T-helper 2 cell (primary cell): ENCODE measurements around the gene ZNF763.
"Not testable (repeated sequence)": the region's sequence is repeated elsewhere in the genome, so short reads cannot be mapped to it uniquely, and the experiment has no call there.

Experiments
- DNase-seq, 5 experiments: peaks; one replicate each; pipeline versions ENCODE4 v3.0.0 to v3.0.0-alpha.2; 2012 to 2022

ZNF763 gene

DNA sequence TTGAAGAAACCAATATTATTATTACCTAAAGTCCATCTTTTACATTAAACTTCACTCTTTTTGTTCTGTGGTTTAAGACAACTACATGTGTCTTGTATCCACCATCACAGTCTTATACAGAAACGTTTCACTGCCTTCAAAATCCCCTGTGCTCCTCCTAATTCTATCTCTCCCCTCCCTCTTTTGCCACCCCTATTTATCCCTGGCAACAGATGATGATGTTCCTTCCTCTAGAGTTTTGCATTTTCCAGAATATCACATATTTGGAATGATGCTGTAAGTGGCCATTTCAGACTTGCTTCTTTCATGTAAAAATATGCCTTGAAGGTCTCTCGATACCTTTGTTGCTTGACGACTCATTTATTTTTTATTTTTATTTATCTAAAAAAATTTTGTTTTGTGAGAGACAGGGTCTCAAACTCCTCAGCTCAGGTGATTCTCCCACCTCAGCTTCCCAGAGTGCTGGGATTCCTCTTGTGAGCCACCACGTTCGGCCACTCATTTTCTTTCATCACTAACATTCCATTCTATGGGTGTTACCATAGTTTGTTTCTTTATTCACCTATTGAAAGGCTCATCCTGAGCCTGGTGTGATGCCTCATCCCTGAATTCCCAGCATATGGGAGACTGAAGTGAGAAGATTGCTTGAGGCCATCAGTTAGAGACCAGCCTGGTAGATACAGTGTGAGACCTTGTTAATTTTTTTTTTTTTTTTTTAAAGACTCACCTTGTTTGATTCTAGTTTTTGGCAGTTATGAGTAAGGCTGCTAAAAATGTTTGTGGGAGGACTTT lies 8.4 kb downstream of the ZNF763 start:
- no peak for DNase-seq

DNA sequence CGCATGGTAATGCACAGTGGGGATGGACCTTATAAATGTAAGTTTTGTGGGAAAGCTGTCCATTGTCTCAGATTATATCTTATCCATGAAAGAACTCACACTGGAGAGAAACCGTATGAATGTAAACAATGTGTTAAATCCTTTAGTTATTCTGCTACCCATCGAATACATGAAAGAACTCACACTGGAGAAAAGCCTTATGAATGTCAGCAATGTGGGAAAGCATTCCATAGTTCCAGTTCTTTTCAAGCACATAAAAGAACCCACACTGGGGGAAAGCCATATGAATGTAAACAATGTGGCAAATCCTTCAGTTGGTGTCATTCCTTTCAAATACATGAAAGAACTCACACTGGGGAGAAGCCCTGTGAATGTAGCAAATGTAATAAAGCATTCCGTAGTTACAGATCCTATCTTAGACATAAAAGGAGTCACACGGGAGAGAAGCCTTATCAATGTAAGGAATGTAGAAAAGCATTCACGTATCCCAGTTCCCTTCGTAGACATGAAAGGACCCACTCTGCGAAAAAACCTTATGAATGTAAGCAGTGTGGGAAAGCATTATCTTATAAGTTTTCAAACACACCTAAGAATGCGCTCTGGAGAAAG lies 13.8 kb downstream of the ZNF763 start:
- DNase-seq: no peak

DNA sequence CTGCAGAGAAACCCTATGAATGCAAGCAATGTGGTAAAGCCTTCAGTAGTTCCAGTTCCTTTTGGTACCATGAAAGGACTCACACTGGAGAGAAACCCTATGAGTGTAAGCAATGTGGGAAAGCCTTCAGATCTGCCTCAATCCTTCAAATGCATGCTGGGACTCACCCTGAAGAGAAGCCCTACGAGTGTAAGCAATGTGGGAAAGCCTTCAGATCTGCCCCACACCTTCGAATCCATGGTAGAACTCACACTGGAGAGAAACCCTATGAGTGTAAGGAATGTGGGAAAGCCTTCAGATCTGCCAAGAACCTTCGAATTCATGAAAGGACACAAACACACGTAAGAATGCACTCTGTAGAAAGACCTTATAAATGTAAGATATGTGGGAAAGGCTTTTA lies 14.7 kb downstream of the ZNF763 start:
- DNase-seq: no peak

DNA sequence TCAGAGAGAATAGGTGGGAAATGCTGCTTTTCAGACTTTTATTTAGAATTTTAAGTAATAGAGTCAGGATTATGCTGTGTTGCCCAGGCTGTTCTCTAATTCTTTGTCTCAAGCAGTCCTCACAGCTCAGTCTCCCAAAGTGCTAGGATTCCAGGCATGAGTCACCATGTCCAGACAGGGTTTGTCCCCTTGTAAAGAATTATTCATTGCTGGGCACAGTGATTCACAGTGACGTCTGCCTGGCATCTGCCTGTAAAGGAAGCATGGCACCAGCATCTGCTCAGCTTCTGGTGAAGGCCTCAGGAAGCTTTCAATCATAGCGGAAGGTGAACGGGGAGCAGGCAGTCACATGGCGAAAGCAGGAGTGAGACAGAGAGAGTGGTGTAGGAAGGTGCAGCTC lies 17.7 kb downstream of the ZNF763 start:
- DNase-seq: no peak

DNA sequence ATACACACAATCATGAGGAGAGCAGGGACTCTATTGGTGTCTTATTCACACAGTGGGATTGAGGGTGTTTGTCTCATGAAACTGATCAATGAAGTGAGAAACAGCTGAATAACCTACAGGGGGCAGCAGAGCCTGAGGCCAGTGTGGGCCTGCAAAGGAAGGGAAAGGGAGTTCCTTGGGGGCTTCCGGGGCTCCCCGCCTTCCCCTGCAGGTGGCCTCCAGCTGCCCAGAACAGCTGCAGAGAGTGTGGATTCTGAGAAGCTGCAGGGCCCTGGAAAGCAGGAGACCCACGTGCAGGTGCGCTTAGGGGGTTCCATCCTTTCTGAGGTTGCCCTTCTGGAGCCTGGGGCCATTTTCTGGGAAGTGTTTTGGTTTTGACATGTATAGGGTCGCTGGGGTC lies 20.1 kb downstream of the ZNF763 start:
- no peak for DNase-seq

DNA sequence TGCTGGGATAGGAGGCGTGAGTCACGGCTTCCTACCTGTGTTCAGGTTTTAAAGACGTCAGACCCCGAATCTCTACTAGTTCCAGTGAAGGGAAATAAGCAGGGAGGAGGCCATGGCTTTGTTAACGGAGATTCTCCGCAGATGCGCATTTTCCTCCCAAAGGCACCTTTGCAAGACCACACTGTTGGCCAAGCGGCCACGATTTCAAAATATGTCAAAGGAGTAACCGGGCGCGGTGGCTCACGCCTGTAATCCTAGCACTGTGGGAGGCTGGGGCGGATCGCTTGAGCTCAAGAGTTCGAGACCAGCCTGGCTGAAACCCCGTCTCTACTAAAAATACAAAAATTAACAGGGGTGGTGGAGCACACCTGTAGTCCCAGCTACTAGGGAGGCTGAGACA lies 21.9 kb downstream of the ZNF763 start:
- no peak for DNase-seq

DNA sequence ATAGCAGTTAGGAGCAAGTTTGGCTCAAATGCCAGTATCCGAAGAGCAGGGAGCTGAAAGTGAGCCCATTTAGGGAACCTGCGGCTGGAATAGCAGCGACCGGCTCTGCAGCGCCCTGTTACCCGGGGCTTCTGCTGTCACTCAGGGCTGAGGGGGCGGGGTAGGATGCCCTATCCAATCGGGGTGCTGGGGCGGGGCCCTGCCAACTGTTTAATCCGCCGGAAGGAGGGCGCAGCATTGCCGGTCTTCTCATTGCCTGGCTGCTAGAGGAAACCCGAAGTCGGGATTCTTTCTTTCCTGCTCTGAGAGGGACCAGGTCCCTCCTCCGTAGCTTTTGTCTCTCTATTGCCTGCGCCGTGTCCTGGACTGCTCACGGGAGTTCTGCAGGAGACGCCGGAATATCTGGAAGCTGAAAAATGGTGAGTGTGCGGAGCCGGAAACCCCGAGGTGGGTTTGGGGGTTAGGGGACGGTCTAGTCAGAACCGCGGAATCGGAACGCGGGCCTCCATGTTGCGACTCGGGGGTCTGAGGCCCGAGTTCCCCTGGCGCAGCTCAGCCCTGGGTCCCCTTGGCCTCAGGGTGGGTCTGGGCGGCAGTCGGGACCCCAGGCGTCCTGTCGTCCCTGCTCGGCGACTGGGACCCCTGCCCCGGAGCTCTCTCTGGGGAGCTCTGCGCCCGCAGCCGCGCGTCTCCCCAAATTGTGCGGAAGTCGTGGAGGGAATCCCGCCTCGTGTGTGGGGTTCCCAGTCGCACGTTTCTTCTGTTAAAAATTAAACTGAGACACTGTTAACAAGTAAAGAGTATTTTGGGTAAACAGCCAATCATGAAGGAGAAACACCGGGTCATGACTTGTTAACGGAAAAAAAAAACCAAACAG lies 22.8 kb downstream of the ZNF763 start:
- DNase-seq: peak; percentile 74 to 95 (median 87)

DNA sequence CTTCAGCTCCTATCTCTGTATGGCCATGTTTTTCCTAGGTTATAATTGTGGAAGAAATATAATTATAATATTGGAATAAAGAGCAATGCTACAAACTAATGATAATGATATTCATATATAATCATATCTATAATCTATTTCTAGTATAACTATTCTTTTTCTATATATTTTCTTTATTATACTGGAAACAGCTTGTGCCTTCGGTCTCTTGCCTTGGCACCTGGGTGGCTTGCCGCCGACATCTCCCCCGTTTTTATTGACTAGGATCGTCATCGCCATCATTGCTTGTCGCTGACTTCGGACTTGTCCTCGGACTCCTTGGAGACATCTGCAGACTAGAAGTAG lies 24.2 kb downstream of the ZNF763 start:
- DNase-seq: no peak

DNA sequence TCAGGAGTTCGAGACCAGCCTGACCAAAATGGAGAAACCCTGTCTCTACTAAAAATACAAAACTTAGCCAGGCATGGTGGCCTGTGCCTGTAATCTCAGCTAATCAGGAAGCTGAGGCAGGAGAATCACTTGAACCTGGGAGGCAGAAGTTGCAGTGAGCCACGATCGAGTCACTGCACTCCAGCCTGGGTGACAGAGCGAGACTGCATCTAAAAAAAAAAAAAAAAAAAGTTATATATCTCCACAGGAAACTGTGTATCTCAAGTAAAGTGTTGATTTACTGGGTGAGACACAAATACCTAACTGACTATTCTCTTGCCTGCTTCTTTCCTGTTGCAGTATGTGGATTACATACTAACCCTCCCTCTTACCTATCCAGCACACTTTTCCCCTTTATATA lies 27.1 kb downstream of the ZNF763 start:
- DNase-seq: not testable (repeated sequence)

DNA sequence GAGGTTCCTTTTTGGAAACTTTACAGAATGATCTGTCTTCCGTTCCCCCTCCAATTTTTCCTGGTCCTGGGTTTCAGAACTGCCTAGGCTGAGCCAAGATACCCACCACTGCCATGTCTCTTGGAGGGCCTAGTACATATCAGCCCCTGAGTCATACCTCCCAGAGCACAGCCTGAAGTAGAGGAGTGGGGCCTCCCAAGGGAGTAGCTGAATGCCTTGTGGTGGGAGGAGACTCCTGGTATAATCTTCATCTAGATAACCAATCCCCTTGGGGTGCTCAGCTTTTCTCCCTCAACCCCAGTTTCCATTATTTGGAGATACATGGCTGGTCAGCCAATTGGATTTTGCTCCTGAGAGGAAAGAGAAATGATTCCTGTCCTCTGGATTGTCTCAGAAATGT lies 30.3 kb downstream of the ZNF763 start:
- DNase-seq: no peak

DNA sequence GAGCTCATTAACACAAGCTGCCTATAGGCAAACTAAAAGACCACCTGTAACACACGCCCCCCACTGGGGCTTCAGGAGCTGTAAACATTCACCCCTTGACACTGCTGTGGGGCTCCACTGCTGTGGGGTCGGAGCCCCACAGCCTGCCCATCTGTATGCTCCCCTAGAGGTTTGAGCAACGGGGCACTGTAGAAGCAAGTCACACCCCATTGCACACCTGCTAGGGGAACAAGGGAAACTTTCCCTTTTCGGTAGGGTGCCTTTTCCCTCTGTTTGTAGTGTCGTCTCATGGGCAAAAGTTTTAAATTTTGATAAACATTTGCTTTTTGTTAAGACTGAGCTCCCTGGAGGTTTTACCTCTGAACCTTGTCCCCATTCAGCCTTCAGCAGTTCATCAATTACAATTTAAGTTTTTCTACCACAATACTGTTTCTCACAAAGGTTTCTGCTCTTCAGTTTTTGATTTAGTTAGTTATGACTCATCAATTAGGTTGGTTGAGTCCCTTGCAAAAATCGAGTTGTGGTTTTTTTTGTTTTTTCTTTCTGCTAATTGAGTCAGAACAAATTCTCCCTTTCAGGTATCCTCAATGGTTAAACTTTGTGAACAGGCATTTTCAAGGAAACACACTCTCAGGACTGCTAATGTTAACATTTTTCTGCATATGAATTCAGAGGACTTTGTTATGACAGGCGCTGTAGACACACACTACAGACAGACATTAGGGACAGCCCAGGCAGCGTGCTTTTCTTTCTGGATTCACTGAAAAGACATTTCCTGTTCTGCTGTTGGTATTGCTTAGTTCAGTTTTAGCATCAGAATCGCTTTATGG lies 35.5 kb downstream of the ZNF763 start:
- DNase-seq: peak in 1 of 5 experiments; percentile 80

DNA sequence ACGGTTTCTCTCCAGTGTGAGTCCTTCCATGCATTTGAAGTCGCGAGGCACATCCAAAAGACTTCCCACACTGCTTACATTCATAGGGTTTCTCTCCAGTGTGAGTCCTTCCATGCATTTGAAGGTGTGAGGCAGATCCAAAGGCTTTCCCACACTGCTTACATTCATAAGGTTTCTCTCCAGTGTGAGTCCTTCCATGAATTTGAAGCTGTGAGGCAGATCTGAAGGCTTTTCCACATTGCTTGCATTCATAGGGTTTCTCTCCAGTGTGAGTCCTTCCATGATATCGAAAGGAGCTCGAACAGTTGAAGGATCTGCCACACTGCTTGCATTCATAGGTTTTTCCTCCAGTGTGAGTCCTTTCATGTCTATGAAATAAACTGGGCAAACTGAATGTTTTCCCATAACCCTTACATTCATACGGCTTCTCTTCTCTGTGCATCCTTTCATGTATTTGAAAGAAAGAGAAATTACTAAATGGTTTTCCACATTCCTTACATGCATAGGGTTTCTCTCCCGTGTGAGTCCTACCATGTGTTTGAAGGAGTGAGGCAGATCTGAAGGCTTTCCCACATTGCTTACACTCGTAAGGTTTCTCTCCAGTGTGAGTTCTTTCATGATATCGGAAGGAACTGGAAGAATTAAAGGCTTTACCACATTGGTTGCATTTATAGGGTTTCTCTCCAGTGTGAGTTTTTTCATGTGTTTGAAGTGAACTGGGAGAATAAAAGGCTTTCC lies 50.3 kb downstream of the ZNF763 start:
- no peak for DNase-seq

DNA sequence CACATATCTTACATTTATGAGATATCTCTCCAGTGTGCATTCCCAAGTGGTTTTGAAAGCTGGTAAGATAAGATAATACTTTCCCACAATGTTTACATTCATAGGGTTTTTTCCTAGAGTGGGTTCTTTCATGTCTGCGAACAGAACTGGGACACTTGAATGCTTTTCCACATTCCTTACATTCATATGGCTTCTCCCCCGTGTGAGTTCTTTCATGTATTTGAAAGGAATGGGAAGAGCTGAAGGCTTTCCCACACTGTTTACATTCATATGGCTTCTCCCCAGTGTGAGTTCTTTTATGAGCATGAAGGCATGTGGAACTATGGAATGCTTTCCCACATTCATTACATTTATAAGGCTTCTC lies 50.9 kb downstream of the ZNF763 start:
- no peak for DNase-seq
